Suprapubic skin (tissue), 4 donors: ENCODE measurements around the gene PCDH1. TPM values are rescaled to one million over a fixed set of nuclear protein-coding genes. Genes with fewer than 3 reads are reported as not detected.
"Not testable (repeated sequence)": the region's sequence is repeated elsewhere in the genome, so short reads cannot be mapped to it uniquely, and the experiment has no call there.

Experiments
- DNase-seq, 2 donors: peaks; one replicate each; pipeline ENCODE4 v3.0.0-alpha.2; 2019; ENCODE audit warnings: low spot score in 2 of 2
- H3K27ac ChIP-seq: fragments of 200-600 bp; sonication (generic); one replicate; pipeline ENCODE4 v1.5.1; 2019
- H3K27me3 ChIP-seq: fragments of 200-600 bp; sonication (generic); one replicate; pipeline ENCODE4 v1.5.1; 2019
- H3K36me3 ChIP-seq: fragments of 200-600 bp; sonication (generic); one replicate; pipeline ENCODE4 v1.5.1; 2019
- H3K4me1 ChIP-seq: fragments of 200-600 bp; sonication (generic); one replicate; pipeline ENCODE4 v1.5.1; 2019
- H3K4me3 ChIP-seq: fragments of 200-600 bp; sonication (generic); one replicate; pipeline ENCODE4 v1.5.1; 2019; ENCODE audit warnings: mild to moderate bottlenecking
- H3K9me3 ChIP-seq: fragments of 200-600 bp; sonication (generic); one replicate; pipeline ENCODE4 v1.5.1; 2019
- EP300 ChIP-seq: sonication (generic); formaldehyde crosslinking; IDR thresholded peaks from one replicate; pipeline ENCODE4 v1.6.1; 2017; ENCODE audit warnings: antibody characterized with exemption
- POLR2A ChIP-seq, 2 donors: fragments of 450-650 bp; IDR thresholded peaks; one replicate each; pipeline ENCODE4 v1.6.1; 2017; ENCODE audit warnings: antibody characterized with exemption in 2 of 2, mild to moderate bottlenecking in 2 of 2, moderate library complexity in 2 of 2
- POLR2AphosphoS5 ChIP-seq, 3 donors: sonication (generic); formaldehyde crosslinking; IDR thresholded peaks; one replicate each; pipeline ENCODE4 v1.6.1; 2017; ENCODE audit warnings: antibody characterized with exemption in 3 of 3
- WGBS: methylation state at CpG from one replicate; pipeline ENCODE4 v1.1.5; 2018; 5-methylcytosine and 5-hydroxymethylcytosine counted together
- total RNA-seq, 4 donors: library from RNA; depleted of rRNA; stranded (reverse); fragments of >200 nt; gene quantifications; one replicate each; pipeline ENCODE4 v1.1.0, GENCODE V29; 2016
- TF ChIP-seq, protein P1 (sequence below), 2 donors: fragments of 200-600 bp in 1 of 2; fragments of 450-650 bp in 1 of 2; sonication (generic) in 1 of 2; IDR thresholded peaks; one replicate each; pipeline ENCODE4 v1.5.1; 2016 to 2019; ENCODE audit warnings: antibody characterized with exemption in 2 of 2, mild to moderate bottlenecking in 1 of 2, moderate library complexity in 1 of 2

Gene PCDH1
- total RNA-seq, 4 donors from 2014 or later = 76.2 to 122 (median 89.5) TPM

DNA sequence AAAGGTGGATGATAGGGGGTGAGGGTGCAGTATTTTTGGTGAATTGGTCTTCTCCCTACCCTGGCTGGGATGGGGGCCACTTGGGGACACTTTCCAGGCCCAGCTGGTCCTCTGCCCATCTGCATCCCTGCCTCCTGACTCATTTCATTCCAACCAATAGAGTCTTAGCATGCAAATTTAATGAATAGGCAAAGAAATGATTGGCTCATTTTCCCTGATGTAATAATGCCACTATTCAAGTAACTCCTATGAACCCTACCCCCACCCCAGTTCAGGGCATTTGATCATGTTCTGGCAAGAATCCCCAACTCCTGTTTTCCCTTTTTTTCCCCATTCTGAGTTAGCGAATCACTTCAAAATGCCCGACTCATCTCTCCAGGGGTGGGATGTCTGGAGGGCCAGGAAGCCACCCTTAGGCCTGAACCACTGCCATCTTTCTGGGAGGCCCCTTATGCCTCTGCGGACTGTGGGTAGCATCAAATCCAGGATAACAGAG lies 56.7 kb downstream of the PCDH1 start:
- H3K27me3 ChIP-seq = peaks cover 9% of the 10 kb centered on the region
- no peak overlapping the region for H3K4me3 ChIP-seq
- no peak for TF ChIP-seq POLR2AphosphoS5 (IDR thresholded peaks at IDR 0.05)
- TF ChIP-seq EP300 = no peak
- no peak for TF ChIP-seq POLR2A (IDR thresholded peaks at IDR 0.05)
- TF ChIP-seq, protein P1, sequence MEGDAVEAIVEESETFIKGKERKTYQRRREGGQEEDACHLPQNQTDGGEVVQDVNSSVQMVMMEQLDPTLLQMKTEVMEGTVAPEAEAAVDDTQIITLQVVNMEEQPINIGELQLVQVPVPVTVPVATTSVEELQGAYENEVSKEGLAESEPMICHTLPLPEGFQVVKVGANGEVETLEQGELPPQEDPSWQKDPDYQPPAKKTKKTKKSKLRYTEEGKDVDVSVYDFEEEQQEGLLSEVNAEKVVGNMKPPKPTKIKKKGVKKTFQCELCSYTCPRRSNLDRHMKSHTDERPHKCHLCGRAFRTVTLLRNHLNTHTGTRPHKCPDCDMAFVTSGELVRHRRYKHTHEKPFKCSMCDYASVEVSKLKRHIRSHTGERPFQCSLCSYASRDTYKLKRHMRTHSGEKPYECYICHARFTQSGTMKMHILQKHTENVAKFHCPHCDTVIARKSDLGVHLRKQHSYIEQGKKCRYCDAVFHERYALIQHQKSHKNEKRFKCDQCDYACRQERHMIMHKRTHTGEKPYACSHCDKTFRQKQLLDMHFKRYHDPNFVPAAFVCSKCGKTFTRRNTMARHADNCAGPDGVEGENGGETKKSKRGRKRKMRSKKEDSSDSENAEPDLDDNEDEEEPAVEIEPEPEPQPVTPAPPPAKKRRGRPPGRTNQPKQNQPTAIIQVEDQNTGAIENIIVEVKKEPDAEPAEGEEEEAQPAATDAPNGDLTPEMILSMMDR (IDR thresholded peaks at IDR 0.05) = no peak
- 33% methylated on average over 3 of the region's 3 CpGs for WGBS
- H3K27ac ChIP-seq = peak overlapping the region; percentile 81
- no peaks in the 10 kb centered on the region for H3K36me3 ChIP-seq
- peaks cover 10% of the 10 kb centered on the region for H3K4me1 ChIP-seq
- no peak for DNase-seq
- no peaks in the 10 kb centered on the region for H3K9me3 ChIP-seq

DNA sequence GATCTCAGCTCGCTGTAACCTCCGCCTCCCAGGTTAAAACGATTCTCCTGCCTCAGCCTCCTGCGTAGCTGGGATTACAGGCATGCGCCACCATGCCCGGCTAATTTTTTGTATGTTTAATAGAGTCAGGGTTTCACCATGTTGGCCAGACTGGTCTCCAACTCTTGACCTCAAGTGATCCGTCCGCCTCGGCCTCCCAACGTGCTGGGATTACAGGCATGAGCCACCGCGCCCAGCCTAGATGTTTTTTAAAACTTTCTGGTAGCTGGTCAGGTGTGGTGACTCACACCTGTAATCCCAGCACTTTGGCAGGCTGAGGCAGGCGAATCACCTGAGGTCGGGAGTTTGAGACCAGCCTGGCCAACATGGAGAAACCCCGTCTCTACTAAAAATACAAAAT lies 57.5 kb downstream of the PCDH1 start:
- not testable (repeated sequence) for DNase-seq, H3K27me3 ChIP-seq, H3K4me1 ChIP-seq, H3K36me3 ChIP-seq, H3K4me3 ChIP-seq, H3K27ac ChIP-seq, H3K9me3 ChIP-seq
- 84% methylated on average over 15 of the region's 15 CpGs for WGBS

DNA sequence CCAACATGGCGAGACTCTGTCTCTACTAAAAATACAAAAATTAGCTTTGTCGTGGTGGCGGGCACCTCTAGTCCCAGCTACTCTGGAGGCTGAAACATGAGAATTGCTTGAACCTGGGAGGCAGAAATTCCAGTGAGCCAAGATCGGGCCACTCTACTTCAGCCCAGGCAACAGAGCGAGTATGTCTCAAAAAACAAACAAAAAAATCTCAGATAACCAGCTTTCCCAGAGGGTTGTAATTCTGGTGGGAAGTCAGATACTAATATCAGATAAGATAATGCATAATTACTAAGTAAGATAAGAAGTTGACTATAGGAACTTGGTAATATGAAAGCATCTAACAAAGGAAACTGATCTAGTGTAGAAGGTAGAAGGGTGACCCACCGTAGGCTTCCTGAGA lies 60.6 kb downstream of the PCDH1 start:
- 91% methylated on average over 6 of the region's 6 CpGs for WGBS
- Histone ChIP-seq H3K27me3 (peaks cover 23% of the 10 kb centered on the region), H3K27ac (no peak overlapping the region), H3K36me3 (no peaks in the 10 kb centered on the region), H3K9me3 (no peaks in the 10 kb centered on the region), H3K4me1 (peaks cover 7% of the 10 kb centered on the region), H3K4me3 (no peak overlapping the region)
- no peak for TF ChIP-seq EP300
- TF ChIP-seq POLR2A (IDR thresholded peaks at IDR 0.05) = no peak
- TF ChIP-seq POLR2AphosphoS5 (IDR thresholded peaks at IDR 0.05) = no peak
- TF ChIP-seq, protein P1 (IDR thresholded peaks at IDR 0.05) = no peak
- no peak for DNase-seq

DNA sequence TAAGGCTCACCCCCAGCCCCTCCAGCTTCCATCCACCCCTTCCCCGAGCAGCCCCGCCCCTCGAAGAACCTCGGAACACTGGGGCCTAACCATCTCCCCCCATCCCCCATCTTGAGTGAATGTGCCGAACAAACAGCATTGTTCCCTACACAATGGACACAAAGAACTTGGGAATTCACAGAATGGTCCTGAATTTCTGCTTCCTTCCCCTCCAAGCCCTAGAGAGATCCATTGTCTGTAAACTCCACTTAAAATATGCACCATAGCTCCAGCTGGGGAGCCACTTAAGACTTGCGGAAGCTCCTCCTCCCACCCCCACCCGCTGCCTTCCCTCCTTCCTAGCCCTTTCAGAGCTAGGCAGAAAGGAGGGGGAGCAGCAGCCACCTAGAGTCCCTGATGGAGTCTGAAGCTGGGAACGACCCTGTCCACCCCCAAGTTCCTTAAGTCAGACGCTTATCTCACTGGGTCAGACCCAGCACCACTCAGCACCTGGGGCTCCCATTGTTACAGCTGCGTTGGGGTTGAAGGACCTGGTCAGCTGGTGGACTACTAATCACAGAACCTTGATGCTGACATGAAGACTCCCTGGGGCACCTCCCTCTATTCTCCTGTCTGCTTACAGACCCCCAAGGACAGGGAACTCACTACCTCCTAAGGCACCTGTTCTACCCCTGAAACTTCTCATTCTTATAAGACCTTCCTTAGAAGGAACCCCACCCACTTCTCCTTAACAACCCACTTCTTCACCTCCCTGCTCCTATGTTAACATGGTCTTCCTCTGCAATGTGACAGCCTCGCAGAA lies 61.4 kb downstream of the PCDH1 start:
- H3K4me1 ChIP-seq = peaks cover under 1% of the 10 kb centered on the region
- H3K27me3 ChIP-seq = peaks cover 32% of the 10 kb centered on the region
- no peaks in the 10 kb centered on the region for H3K9me3 ChIP-seq
- WGBS = 30% methylated on average over 11 of the region's 11 CpGs
- H3K27ac ChIP-seq = no peak overlapping the region
- no peak for DNase-seq
- no peaks in the 10 kb centered on the region for H3K36me3 ChIP-seq
- H3K4me3 ChIP-seq = no peak overlapping the region
- TF ChIP-seq POLR2AphosphoS5 (IDR thresholded peaks at IDR 0.05) (no peak), EP300 (no peak), POLR2A (IDR thresholded peaks at IDR 0.05) (no peak)
- TF ChIP-seq, protein P1 (IDR thresholded peaks at IDR 0.05) = no peak

DNA sequence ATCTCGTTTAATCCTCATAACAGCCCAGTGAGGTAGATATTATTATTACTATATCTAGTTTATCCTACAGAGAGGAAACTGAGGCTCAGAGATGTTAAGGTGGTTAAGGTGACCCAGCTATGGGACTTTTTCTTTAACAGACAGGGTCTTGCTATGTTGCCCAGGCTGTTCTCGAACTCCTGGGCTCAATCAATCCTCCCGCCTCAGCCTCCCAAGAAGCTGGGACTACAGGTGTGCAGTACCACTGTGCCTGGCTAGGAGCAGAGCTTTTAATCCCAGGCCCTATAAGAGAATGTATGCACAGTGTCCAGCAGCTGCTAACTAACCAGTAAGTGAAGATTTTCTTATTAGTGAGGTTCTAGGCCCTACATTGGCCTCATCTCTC lies 62.4 kb downstream of the PCDH1 start:
- TF ChIP-seq POLR2AphosphoS5 (IDR thresholded peaks at IDR 0.05) = no peak
- WGBS = 84% methylated on average over 3 of the region's 3 CpGs
- Histone ChIP-seq H3K4me1 (peaks cover 4% of the 10 kb centered on the region), H3K27me3 (peaks cover 40% of the 10 kb centered on the region), H3K36me3 (no peaks in the 10 kb centered on the region), H3K27ac (no peak overlapping the region), H3K9me3 (no peaks in the 10 kb centered on the region), H3K4me3 (no peak overlapping the region)
- no peak for DNase-seq

DNA sequence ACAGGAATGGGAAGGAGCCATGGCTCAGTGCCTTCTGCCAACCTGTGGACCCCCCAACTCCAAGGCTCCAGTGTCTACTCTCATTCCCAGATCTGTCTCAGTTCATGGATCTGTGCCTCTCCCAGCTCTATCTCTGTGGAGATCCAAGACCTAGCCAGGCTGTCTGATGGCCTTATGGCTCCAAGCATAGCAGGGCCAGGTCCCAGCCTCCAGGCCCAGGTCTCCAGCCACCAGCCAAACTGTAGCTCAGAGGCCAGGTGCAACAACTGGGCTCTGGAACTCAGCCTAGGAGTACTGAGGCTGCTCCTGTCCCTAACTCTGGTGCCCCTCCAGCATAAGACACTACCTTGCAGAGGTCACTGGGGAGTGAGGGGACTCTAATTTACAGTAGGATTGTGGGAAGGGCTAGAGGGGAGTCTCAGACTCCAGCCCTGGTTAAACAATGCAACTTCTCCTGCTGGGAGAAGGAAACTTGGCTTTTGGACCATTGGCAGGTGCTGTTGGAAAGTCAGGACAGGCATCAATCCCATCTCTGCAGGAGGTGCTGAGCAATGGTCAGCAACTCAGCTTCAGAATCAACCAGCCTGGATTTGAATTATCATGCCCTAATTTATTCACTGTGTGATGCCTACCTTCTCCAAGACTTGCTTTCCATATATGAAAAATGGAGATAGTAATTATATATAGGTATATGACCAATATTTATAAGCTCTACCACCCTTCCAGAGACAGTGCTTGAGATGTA lies 63.0 kb downstream of the PCDH1 start:
- Histone ChIP-seq H3K36me3 (no peaks in the 10 kb centered on the region), H3K9me3 (no peaks in the 10 kb centered on the region), H3K27ac (no peak overlapping the region), H3K4me3 (no peak overlapping the region), H3K27me3 (peaks cover 46% of the 10 kb centered on the region), H3K4me1 (peaks cover 4% of the 10 kb centered on the region)
- TF ChIP-seq, protein P1 (IDR thresholded peaks at IDR 0.05) = no peak
- no peak for TF ChIP-seq EP300
- TF ChIP-seq POLR2AphosphoS5 (IDR thresholded peaks at IDR 0.05) = no peak
- no peak for TF ChIP-seq POLR2A (IDR thresholded peaks at IDR 0.05)
- DNase-seq = no peak
